RPMI8226 (cell line): ENCODE data around the gene CHD9NB.
"Not testable (repeated sequence)": the region's sequence is repeated elsewhere in the genome, so short reads cannot be mapped to it uniquely, and the experiment has no call there.

ENCODE experiments used
- DNase-seq: peaks from one replicate; pipeline ENCODE4 v3.0.0-alpha.2; 2015

The CHD9NB gene

GRCh38 chr16:53083119-53083518 is 30.4 kb upstream of the CHD9NB start:
- no peak for DNase-seq

DNA sequence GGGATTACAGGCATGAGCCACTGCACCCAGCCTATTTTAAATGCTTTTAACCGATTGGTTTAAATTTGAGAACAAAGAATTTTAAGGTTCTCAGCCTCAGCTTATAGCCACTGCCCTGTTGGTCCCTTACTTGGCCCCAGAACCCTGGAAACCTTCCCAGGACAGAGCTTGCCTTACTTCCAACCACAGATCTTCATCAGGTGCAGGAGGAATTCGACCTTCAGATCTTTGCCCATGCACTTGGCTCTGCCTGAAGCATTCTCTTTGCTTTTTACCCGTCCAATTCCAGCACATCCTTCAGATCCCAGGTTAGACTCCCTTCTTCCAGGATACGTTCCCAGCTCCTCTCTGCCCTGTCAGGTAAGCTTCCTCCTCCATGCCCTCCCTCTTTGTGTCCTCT is 29.8 kb upstream of the CHD9NB start:
- no peak for DNase-seq

- DNase-seq = no peak
Measured at GRCh38 chr16:53081686-53082407, 29.1 kb upstream of the CHD9NB start.

GRCh38 chr16:53081032-53081424 is 28.3 kb upstream of the CHD9NB start:
- DNase-seq = no peak

DNA sequence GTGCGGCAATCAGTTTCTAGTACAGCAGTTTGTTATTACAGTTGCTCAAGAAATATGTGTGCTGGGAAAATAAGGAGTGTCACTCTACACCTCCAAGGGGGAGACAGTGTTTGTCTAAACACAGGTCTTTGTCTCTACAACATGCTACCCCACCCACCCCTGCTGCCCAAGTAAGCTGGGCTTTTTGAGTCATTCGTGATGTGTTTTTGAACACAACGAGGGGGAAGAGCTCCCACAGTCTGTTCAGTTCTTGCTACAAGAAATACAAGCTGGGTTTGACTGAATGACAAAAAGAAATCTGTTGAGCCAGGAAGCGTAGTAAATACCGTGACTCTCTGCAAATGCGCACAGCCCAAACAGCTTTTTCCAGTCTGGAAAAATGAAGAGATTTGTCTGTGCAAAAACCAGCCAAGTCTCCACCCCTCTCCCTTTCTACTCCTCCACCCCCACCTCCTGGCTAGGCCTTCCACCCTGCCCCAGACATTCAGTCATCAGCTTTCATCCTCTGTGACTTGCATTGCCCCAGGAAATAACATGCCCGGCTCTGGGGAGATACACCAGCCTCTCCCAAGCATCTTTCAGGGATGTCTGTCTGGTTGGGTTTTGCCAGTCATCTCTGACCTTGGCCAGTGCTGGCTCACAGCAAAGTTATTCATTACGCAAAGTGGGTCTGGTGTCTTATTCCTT is 27.8 kb upstream of the CHD9NB start:
- no peak for DNase-seq

DNA sequence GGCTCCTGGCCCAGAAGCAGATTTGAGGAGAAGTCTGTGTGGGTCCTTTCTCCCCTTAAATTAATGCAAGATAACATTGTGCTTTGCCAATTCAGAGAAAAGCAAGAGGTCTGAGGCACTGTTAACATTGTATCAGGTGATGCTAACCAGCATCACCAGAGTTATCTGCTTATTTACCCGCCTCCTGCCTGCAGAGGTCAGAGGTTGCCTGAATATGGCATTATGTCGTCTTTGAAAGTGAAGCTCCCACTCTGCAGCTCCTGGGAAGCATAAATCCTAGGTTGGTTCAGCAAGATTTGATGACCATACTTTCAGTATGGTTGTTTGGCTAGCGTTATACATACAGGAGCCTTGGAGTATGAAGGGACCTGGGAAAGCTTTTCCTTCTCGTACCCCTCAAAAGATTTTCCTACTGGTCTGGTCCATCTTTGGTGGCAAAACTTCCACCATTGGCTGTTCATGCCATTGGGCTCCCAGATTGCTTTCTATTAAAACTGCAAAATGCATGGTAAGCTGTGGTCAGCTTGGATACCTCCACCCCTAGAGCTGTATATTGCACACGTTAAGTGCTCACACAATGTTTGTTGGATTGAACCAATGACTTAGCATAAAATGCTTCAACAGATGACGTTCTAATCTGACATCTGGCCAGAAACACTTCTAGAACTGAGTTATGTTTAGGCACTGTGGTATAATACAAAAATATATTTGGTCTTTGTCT is 26.2 kb upstream of the CHD9NB start:
- DNase-seq = no peak

- DNase-seq = no peak
Measured at GRCh38 chr16:53078247-53078646, 25.6 kb upstream of the CHD9NB start.

GRCh38 chr16:53075461-53075860 is 22.8 kb upstream of the CHD9NB start:
- DNase-seq = not testable (repeated sequence)

- DNase-seq = not testable (repeated sequence)
Measured at GRCh38 chr16:53074296-53074695, 21.6 kb upstream of the CHD9NB start.

- DNase-seq = no peak
Measured at GRCh38 chr16:53073022-53073421, 20.3 kb upstream of the CHD9NB start.

- DNase-seq = no peak
Measured at GRCh38 chr16:53071748-53072301, 19.1 kb upstream of the CHD9NB start.

DNA sequence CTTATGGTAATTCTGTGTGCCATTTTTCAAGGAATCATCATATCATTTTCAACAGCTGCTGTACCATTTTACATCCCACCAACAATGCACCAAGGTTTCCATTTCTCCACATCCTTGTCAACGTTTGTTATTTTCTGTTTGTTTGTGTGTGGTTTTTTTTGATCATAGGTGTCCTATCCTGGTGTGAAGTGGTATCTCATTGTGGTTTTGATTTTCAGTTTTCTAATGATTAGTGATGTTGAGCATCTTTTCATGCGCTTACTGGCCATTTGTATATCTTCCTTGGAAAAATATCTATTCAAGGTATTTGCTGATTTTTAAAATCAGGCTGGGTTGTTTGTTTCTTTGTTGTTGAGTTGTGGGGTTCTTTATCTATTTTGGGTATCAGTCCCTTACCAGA is 17.1 kb upstream of the CHD9NB start:
- no peak for DNase-seq

GRCh38 chr16:53068423-53068833 is 15.7 kb upstream of the CHD9NB start:
- no peak for DNase-seq

DNA sequence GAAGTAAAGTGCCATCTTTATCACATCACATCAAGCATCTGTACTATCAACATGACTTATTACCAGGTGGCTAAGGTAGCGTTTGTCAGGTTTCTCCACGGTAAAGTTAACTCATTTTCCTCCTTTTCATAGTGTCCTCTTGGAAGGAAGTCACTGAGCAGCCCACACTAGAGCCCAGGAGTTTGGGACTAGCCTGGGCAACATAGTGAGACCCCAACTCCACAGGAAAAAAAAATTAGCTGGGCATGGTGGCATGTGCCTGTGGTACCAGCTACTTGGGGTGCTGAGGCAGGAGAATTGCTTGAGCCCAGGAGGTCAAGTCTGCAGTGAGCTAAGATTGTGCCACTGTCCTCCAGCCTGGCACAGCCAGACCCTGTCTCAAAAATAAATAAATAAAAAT is 15.0 kb upstream of the CHD9NB start:
- no peak for DNase-seq

DNA sequence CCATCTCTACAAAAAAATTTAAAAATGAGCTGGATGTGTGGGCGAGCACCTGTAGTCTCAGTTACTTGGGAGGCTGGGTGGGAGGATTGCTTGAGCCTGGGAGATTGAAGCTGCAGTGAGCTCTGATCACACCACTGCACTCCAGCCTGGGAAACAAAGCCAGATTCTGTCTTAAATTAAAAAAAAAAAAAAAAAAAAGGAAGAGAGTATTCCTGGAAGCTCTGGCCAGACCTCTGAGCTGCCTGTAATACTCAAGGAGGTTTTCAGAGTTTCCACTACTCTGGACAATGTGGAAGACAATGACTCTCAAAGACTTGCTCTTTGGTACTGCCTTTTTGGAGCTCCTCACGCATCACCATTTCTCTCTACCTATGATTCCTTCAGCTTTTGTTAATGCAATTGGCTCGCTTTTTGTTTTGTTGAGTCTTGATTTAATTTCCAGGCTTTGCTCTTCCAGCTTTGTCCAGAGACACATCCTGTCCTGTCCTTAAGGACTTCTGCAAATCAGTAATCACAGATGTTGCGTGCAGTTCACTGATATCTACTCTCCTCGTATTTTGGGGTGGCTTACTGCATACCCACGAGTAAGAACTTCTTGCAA is 12.9 kb upstream of the CHD9NB start:
- DNase-seq = no peak

DNA sequence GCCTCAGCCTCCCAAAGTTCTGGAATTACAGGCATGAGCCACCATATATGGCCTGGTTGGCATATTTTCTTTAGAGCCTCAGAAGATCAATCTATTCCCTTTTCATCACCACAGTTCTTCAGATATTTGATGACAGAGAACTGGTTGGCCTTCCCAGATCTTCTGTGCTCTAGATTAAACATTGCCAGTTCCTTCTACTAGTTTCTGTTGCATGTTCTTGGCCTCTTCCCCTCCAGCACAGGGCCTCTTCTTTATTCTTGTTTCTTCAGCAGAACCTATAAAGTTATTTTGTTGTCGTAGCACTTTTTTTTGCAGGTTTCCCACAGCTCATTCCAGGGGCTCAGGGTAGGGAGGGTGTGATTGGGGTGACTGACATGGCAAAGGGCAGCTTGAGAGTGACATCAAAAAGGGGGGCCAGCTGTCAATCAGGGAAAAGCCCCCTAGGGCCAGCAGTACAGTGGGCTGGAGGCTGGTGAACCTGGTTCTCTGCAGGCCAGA is 11.4 kb upstream of the CHD9NB start:
- DNase-seq = peak; percentile 43

DNA sequence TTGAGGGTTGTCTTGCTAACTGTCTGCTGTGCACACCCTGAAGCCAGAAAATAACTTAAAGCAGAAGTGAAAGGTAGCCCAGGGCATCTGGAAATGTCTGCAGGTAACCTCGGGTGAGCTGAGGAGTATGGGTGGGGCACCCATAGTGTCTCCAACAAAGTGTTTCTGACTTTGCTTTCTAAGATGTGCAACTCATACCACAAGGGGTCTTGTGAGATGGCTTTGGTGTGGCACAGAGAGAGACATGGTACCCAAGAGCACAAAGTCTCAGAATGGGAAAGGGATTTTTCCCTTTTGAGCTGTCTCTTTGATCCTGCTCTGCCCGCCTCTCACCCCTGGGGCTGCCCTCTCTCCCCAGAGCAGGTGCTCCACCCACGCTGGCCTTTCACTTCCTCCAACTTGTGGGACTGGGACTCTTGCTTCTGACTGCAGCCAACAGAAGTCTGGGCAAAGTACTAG is 9.0 kb upstream of the CHD9NB start:
- DNase-seq = peak; percentile 92

- peak; percentile 54 for DNase-seq
Measured at GRCh38 chr16:53061256-53061655, 8.6 kb upstream of the CHD9NB start.

- no peak for DNase-seq
Measured at GRCh38 chr16:53059672-53060071, 7.0 kb upstream of the CHD9NB start.

GRCh38 chr16:53058882-53059281 is 6.2 kb upstream of the CHD9NB start:
- no peak for DNase-seq

GRCh38 chr16:53058441-53058840 is 5.7 kb upstream of the CHD9NB start:
- no peak for DNase-seq

DNA sequence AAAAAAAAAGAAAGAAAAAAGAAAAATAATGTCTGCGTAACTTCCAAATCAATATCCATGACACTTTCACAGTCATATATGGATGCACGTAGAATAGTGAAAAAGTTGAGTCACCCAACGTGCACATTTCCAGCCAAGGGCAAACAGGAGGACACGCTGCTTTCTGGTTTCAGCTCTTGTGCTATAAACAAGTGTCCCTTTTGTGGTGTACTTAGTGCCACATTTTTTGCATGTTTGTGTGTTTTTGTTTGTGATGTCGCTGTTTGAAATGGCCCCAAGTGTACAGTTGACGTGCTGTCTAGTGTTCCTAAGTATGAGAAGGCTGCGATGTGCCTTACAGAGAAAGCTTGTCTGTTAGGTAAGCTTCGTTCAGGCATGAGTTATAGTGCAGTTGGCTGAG is 5.0 kb upstream of the CHD9NB start:
- no peak for DNase-seq

GRCh38 chr16:53056392-53056881 is 3.7 kb upstream of the CHD9NB start:
- no peak for DNase-seq
